AG04449 (cell line): Measurements from ENCODE around the gene GPR137B.
A peak's percentile ranks its signal among the peaks of the same experiment; 100 is the strongest.

Experiments used
- CTCF ChIA-PET: fragments of 350-600 bp; formaldehyde crosslinking; extraction: SDS; loops from one replicate; lab custom pipeline; 2021; ENCODE audit warnings: antibody characterized with exemption; lab: Yijun Ruan, JAX
- POLR2A ChIA-PET: fragments of 400-600, 350-600 bp; formaldehyde crosslinking; extraction: SDS; loops from one replicate; lab custom pipeline; 2020; ENCODE audit warnings: antibody characterized with exemption, inconsistent platforms; lab: Yijun Ruan, JAX
- DNase-seq: peaks from one replicate; pipeline ENCODE4 v3.0.0-alpha.2; 2010; ENCODE audit warnings: low read depth, low spot score
- H3K4me3 ChIP-seq: 2 replicates; pipeline ENCODE4 v1.5.1; 2011; ENCODE audit warnings: low read depth, mild to moderate bottlenecking, control low read depth, low read length
- CTCF ChIP-seq: IDR thresholded peaks from one replicate; pipeline ENCODE4 v1.5.1; 2011; ENCODE audit warnings: mild to moderate bottlenecking, moderate library complexity, low read length, control low read depth, inconsistent platforms; ENCODE audit not compliant: insufficient read depth; ENCODE audit errors: missing control alignments

Gene GPR137B

GRCh38 chr1:236167154-236167553, 24.8 kb downstream of the GPR137B start:
- TF ChIP-seq CTCF: no peak
- POLR2A ChIA-PET: no interaction called here
- H3K4me3 ChIP-seq: no peak overlapping the region
- DNase-seq: no peak
- CTCF ChIA-PET: no interaction called here

GRCh38 chr1:236167578-236167977, 25.2 kb downstream of the GPR137B start:
- no peak for DNase-seq
- H3K4me3 ChIP-seq: no peak overlapping the region
- ChIA-PET POLR2A (interaction anchor here (0.7 kb wide), 1 partner anchor 10 kb away, joined by 4 read pairs; no protein-coding TSS in a partner anchor), CTCF (interaction anchor here (0.7 kb wide), 1 partner anchor 1966 kb away, joined by 3 read pairs; no protein-coding TSS in a partner anchor)
- no peak for TF ChIP-seq CTCF

- H3K4me3 ChIP-seq: no peak overlapping the region
- no peak for TF ChIP-seq CTCF
- ChIA-PET POLR2A (no interaction called here), CTCF (no interaction called here)
- no peak for DNase-seq
Observed at GRCh38 chr1:236168716-236169429, 26.5 kb downstream of the GPR137B start.

GRCh38 chr1:236172041-236172579, 29.8 kb downstream of the GPR137B start:
- no peak overlapping the region for H3K4me3 ChIP-seq
- peak; percentile 46 for DNase-seq
- TF ChIP-seq CTCF: no peak
- POLR2A ChIA-PET: no interaction called here
- CTCF ChIA-PET: no interaction called here

- no peak for TF ChIP-seq CTCF
- H3K4me3 ChIP-seq: no peak overlapping the region
- POLR2A ChIA-PET: no interaction called here
- DNase-seq: no peak
- CTCF ChIA-PET: no interaction called here
Observed at GRCh38 chr1:236173174-236173767, 30.9 kb downstream of the GPR137B start.

- ChIA-PET POLR2A (no interaction called here), CTCF (no interaction called here)
- H3K4me3 ChIP-seq: no peak overlapping the region
- TF ChIP-seq CTCF: no peak
- DNase-seq: no peak
Observed at GRCh38 chr1:236175642-236176336, 33.5 kb downstream of the GPR137B start.
